Measurements from ENCODE around the gene TBC1D8. TPM values are rescaled to one million over a fixed set of nuclear protein-coding genes. Genes with fewer than 3 reads are reported as not detected.

The TBC1D8 gene
- total and polyA plus RNA-seq, 2 of the 13 experiments (the other 11 are each of a cell fraction or from before 2014, with no cell fraction given): 45.1 to 95.4 TPM

DNA sequence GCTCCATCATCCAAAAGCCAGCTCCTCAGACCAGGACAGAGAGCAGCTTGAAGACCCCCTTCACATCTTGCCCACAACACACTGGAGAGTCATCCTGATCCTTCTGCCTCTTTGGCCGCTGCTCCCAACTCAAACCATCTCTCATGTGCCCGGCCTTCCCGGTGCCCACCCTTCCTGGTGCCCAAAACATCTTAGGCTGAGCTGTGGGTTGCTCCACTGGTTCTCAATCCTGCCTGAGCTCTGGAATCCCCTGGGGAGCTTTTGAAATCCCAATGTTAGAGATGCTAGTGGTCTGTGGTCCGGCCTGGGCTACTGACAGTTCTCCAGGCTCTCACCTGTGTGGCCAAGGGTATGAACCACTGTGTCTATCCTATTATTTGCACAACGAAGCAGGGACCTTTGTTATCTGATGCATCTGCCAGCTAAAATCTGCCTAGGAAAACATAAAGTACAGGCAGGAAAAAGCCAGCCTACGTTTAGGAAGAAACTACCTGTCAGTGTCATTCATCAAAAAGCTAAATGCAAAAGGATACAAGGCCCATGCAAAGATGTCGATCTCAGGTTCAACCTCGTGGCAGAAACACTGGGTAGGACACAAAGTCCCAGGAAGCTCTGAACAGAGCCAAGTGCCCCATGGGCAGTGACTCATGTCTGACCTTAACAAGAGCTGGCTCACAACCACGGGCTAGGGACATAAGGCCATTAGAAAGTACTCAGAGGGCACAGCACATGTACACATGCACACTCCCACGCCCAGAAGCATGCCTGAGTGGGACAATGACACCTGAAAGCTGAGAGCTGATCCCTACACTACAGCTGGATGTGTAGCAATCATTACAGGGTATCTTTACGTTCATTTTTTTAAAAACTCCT is 30.8 kb downstream of the TBC1D8 start (continued):
- TF ChIP-seq SRSF1 (optimal IDR thresholded peaks at IDR 0.05; ENCODE audit: low read depth, low read length) (no peak), TCF7L2 (IDR thresholded peaks at IDR 0.05; ENCODE audit: low read depth, low read length) (no peak), NFIB (CRISPR knock-in tag; IDR thresholded peaks at IDR 0.05; ENCODE audit: borderline replicate concordance) (no peak), SPEN (CRISPR knock-in tag; IDR thresholded peaks at IDR 0.05; ENCODE audit: low read depth) (peak; percentile 78), MZF1 (CRISPR knock-in tag; IDR thresholded peaks at IDR 0.05; ENCODE audit: borderline replicate concordance) (no peak), CCDC6 (CRISPR knock-in tag; IDR thresholded peaks at IDR 0.05) (no peak; the same call in 1 of the 2 replicates), MAFK (conservative IDR thresholded peaks at IDR 0.05 in 1 of 2, IDR thresholded peaks at IDR 0.05 in 1 of 2; ENCODE audit: low read length in 2 of 2) (0 out of 4 replicates have a peak, but pooled peaks have one; percentile 0 to 8), ZSCAN20 (CRISPR knock-in tag; IDR thresholded peaks at IDR 0.05; ENCODE audit: borderline replicate concordance) (no peak), TSC22D2 (CRISPR knock-in tag; IDR thresholded peaks at IDR 0.05; ENCODE audit: borderline replicate concordance) (0 out of 2 replicates have a peak, but pooled peaks have one; percentile 47), ZNF841 (CRISPR knock-in tag; IDR thresholded peaks at IDR 0.05; ENCODE audit: borderline replicate concordance) (no peak), ATF7 (IDR thresholded peaks at IDR 0.05) (no peak), ATF7 (CRISPR knock-in tag; IDR thresholded peaks at IDR 0.05) (no peak), RBM39 (IDR thresholded peaks at IDR 0.05; ENCODE audit: low read depth, low read length, poor library complexity, severe bottlenecking) (no peak), AHR (CRISPR knock-in tag; IDR thresholded peaks at IDR 0.05) (peak; percentile 75; the same call in 1 of the 2 replicates), PTBP1 (IDR thresholded peaks at IDR 0.05; ENCODE audit: low read depth, low read length, poor library complexity, severe bottlenecking) (no peak), ZNF563 (CRISPR knock-in tag; IDR thresholded peaks at IDR 0.05) (no peak), ZFP82 (CRISPR knock-in tag; IDR thresholded peaks at IDR 0.05; ENCODE audit: borderline replicate concordance) (no peak), ARID2 (CRISPR knock-in tag; IDR thresholded peaks at IDR 0.05; ENCODE audit: borderline replicate concordance) (no peak)
- TF ChIP-seq, protein P1, sequence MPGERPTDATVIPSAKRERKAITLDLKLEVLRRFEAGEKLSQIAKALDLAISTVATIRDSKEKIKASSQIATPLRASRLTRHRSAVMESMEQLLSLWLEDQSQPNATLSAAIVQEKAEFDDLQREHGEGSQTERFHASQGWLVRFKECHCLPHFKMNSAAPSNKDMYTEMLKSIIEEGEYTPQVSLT (CRISPR knock-in tag; IDR thresholded peaks at IDR 0.05; ENCODE audit: borderline replicate concordance, low read depth): no peak
- TF ChIP-seq, protein P2, sequence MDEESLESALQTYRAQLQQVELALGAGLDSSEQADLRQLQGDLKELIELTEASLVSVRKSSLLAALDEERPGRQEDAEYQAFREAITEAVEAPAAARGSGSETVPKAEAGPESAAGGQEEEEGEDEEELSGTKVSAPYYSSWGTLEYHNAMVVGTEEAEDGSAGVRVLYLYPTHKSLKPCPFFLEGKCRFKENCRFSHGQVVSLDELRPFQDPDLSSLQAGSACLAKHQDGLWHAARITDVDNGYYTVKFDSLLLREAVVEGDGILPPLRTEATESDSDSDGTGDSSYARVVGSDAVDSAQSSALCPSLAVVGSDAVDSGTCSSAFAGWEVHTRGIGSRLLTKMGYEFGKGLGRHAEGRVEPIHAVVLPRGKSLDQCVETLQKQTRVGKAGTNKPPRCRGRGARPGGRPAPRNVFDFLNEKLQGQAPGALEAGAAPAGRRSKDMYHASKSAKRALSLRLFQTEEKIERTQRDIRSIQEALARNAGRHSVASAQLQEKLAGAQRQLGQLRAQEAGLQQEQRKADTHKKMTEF (CRISPR knock-in tag; IDR thresholded peaks at IDR 0.05): peak; percentile 78
- TF ChIP-seq, protein P3, sequence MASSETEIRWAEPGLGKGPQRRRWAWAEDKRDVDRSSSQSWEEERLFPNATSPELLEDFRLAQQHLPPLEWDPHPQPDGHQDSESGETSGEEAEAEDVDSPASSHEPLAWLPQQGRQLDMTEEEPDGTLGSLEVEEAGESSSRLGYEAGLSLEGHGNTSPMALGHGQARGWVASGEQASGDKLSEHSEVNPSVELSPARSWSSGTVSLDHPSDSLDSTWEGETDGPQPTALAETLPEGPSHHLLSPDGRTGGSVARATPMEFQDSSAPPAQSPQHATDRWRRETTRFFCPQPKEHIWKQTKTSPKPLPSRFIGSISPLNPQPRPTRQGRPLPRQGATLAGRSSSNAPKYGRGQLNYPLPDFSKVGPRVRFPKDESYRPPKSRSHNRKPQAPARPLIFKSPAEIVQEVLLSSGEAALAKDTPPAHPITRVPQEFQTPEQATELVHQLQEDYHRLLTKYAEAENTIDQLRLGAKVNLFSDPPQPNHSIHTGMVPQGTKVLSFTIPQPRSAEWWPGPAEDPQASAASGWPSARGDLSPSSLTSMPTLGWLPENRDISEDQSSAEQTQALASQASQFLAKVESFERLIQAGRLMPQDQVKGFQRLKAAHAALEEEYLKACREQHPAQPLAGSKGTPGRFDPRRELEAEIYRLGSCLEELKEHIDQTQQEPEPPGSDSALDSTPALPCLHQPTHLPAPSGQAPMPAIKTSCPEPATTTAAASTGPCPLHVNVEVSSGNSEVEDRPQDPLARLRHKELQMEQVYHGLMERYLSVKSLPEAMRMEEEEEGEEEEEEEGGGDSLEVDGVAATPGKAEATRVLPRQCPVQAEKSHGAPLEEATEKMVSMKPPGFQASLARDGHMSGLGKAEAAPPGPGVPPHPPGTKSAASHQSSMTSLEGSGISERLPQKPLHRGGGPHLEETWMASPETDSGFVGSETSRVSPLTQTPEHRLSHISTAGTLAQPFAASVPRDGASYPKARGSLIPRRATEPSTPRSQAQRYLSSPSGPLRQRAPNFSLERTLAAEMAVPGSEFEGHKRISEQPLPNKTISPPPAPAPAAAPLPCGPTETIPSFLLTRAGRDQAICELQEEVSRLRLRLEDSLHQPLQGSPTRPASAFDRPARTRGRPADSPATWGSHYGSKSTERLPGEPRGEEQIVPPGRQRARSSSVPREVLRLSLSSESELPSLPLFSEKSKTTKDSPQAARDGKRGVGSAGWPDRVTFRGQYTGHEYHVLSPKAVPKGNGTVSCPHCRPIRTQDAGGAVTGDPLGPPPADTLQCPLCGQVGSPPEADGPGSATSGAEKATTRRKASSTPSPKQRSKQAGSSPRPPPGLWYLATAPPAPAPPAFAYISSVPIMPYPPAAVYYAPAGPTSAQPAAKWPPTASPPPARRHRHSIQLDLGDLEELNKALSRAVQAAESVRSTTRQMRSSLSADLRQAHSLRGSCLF (CRISPR knock-in tag; IDR thresholded peaks at IDR 0.05; ENCODE audit: borderline replicate concordance): no peak

Data from HepG2 (cell line).